ENCODE results near the gene SSBP3.
A peak's percentile ranks its signal among the peaks of the same experiment; 100 is the strongest.

The SSBP3 gene

GRCh38 chr1:54305906-54306514 lies 100.2 kb downstream of the SSBP3 start:
- DNase-seq (ENCODE audit: low spot score), result no peak

GRCh38 chr1:54304518-54304917 lies 101.7 kb downstream of the SSBP3 start:
- no peak for DNase-seq (ENCODE audit: low spot score)

- no peak for DNase-seq (ENCODE audit: low spot score)
Observed at GRCh38 chr1:54302951-54303843, 103.0 kb downstream of the SSBP3 start.

- no peak for DNase-seq (ENCODE audit: low spot score)
Observed at GRCh38 chr1:54302549-54302948, 103.6 kb downstream of the SSBP3 start.

GRCh38 chr1:54301497-54301896 lies 104.7 kb downstream of the SSBP3 start:
- no peak for DNase-seq (ENCODE audit: low spot score)

GRCh38 chr1:54300401-54300800 lies 105.8 kb downstream of the SSBP3 start:
- no peak for DNase-seq (ENCODE audit: low spot score)

- no peak for DNase-seq (ENCODE audit: low spot score)
Observed at GRCh38 chr1:54299037-54299436, 107.2 kb downstream of the SSBP3 start.

- no peak for DNase-seq (ENCODE audit: low spot score)
Observed at GRCh38 chr1:54298284-54299033, 107.7 kb downstream of the SSBP3 start.

- no peak for DNase-seq (ENCODE audit: low spot score)
Observed at GRCh38 chr1:54297596-54298283, 108.5 kb downstream of the SSBP3 start.

GRCh38 chr1:54296666-54297065 lies 109.5 kb downstream of the SSBP3 start:
- no peak for DNase-seq (ENCODE audit: low spot score)

- no peak for DNase-seq (ENCODE audit: low spot score)
Observed at GRCh38 chr1:54294887-54295286, 111.3 kb downstream of the SSBP3 start.

- no peak for DNase-seq (ENCODE audit: low spot score)
Observed at GRCh38 chr1:54292002-54292911, 113.9 kb downstream of the SSBP3 start.

GRCh38 chr1:54291276-54292001 lies 114.8 kb downstream of the SSBP3 start:
- no peak for DNase-seq (ENCODE audit: low spot score)

- peak; percentile 8 for DNase-seq (ENCODE audit: low spot score)
Observed at GRCh38 chr1:54290506-54291184, 115.5 kb downstream of the SSBP3 start.

- DNase-seq (ENCODE audit: low spot score), result no peak
Observed at GRCh38 chr1:54289712-54290233, 116.4 kb downstream of the SSBP3 start.

- DNase-seq (ENCODE audit: low spot score), result no peak
Observed at GRCh38 chr1:54287801-54288211, 118.4 kb downstream of the SSBP3 start.

- peak; percentile 58 for DNase-seq (ENCODE audit: low spot score)
Observed at GRCh38 chr1:54287176-54287650, 119.0 kb downstream of the SSBP3 start.

- DNase-seq (ENCODE audit: low spot score), result no peak
Observed at GRCh38 chr1:54285815-54286345, 120.3 kb downstream of the SSBP3 start.

Data from CD4-positive, alpha-beta T cell treated with Interleukin-2 at 100 ng/mL for 4 hours (primary cell).